ENCODE measurements around the gene HIGD2A. TPM values are rescaled to one million over a fixed set of nuclear protein-coding genes. Genes with fewer than 3 reads are reported as not detected.

Gene HIGD2A
- total RNA-seq, 2 donors from 2014 or later: 173 to 227 TPM

GRCh38 chr5:176427971-176428370, 39.4 kb downstream of the HIGD2A start:
- H3K9me3 ChIP-seq: no peaks in the 10 kb centered on the region
- TF ChIP-seq, protein P1, sequence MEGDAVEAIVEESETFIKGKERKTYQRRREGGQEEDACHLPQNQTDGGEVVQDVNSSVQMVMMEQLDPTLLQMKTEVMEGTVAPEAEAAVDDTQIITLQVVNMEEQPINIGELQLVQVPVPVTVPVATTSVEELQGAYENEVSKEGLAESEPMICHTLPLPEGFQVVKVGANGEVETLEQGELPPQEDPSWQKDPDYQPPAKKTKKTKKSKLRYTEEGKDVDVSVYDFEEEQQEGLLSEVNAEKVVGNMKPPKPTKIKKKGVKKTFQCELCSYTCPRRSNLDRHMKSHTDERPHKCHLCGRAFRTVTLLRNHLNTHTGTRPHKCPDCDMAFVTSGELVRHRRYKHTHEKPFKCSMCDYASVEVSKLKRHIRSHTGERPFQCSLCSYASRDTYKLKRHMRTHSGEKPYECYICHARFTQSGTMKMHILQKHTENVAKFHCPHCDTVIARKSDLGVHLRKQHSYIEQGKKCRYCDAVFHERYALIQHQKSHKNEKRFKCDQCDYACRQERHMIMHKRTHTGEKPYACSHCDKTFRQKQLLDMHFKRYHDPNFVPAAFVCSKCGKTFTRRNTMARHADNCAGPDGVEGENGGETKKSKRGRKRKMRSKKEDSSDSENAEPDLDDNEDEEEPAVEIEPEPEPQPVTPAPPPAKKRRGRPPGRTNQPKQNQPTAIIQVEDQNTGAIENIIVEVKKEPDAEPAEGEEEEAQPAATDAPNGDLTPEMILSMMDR (IDR thresholded peaks at IDR 0.05): no peak
- H3K4me3 ChIP-seq: no peak overlapping the region
- no peak overlapping the region for H3K9ac ChIP-seq (ENCODE audit: low read depth in 2 of 2, low read length in 2 of 2)
- no peak for DNase-seq
- peak overlapping the region; percentile 27 for H3K27ac ChIP-seq
- no peaks in the 10 kb centered on the region for H3K27me3 ChIP-seq
- no peaks in the 10 kb centered on the region for H3K4me1 ChIP-seq
- H3K36me3 ChIP-seq: no peaks in the 10 kb centered on the region
- intact Hi-C loops (cut with DNase I): no loop called here

DNA sequence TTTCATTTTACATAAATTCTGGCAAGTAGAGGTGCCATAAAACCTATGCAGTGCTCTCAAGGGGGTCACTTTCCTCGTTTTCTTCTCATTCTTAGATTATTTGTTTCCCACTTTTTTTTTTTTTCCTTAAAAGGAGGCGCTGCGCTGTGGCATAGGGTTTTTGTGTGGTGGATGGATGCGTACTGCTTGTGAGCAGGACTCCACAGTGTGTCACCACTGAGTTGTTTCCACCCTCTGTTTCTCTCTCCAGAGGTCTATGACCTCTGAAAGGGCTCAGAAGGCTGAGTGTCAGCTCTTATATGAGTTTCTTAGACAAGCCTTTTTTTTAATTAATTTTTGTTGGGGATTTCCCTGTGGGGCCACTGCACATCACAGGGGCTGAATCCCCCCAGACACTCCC, 41.4 kb downstream of the HIGD2A start:
- H3K9me3 ChIP-seq: no peaks in the 10 kb centered on the region
- TF ChIP-seq, protein P1 (IDR thresholded peaks at IDR 0.05): no peak
- H3K36me3 ChIP-seq: no peaks in the 10 kb centered on the region
- no peak overlapping the region for H3K4me3 ChIP-seq
- H3K9ac ChIP-seq (ENCODE audit: low read depth in 2 of 2, low read length in 2 of 2): no peak overlapping the region
- intact Hi-C loops (cut with DNase I): no loop called here
- no peaks in the 10 kb centered on the region for H3K27me3 ChIP-seq
- no peak for DNase-seq
- H3K27ac ChIP-seq: no peak overlapping the region
- no peaks in the 10 kb centered on the region for H3K4me1 ChIP-seq

DNA sequence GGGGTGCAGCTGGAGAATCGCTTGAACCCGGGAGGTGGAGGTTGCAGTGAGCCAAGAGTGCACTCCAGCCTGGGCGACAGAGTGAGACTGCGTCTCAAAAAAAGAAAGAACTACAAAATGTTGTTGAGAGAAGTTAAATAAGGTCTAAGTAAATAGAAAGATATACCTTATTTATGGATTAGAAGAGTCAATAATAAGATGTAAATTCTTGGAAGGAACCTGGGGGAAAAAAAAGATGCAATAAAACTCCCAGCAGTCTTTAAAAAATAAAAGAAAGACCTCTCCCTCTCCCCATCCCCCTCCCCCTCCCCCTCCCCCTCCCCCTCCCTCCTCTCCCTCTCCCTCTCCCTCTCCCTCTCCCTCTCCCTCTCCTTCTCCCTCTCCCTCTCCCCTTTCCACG, 44.2 kb downstream of the HIGD2A start:
- no peak for DNase-seq
- Histone ChIP-seq H3K27ac (no peak overlapping the region), H3K36me3 (no peaks in the 10 kb centered on the region), H3K4me1 (no peaks in the 10 kb centered on the region), H3K4me3 (no peak overlapping the region), H3K9ac (ENCODE audit: low read depth in 2 of 2, low read length in 2 of 2) (no peak overlapping the region), H3K27me3 (no peaks in the 10 kb centered on the region), H3K9me3 (no peaks in the 10 kb centered on the region)
- intact Hi-C loops (cut with DNase I): no loop called here
- TF ChIP-seq, protein P1 (IDR thresholded peaks at IDR 0.05): no peak

- H3K27ac ChIP-seq: no peak overlapping the region
- no peak for DNase-seq
- no peak overlapping the region for H3K9ac ChIP-seq (ENCODE audit: low read depth in 2 of 2, low read length in 2 of 2)
- TF ChIP-seq, protein P1 (IDR thresholded peaks at IDR 0.05): no peak
- intact Hi-C loops (cut with DNase I): no loop called here
- H3K27me3 ChIP-seq: no peaks in the 10 kb centered on the region
- H3K4me1 ChIP-seq: no peaks in the 10 kb centered on the region
- H3K9me3 ChIP-seq: no peaks in the 10 kb centered on the region
- no peaks in the 10 kb centered on the region for H3K36me3 ChIP-seq
- H3K4me3 ChIP-seq: no peak overlapping the region
Observed at GRCh38 chr5:176436656-176437055, 48.1 kb downstream of the HIGD2A start.

DNA sequence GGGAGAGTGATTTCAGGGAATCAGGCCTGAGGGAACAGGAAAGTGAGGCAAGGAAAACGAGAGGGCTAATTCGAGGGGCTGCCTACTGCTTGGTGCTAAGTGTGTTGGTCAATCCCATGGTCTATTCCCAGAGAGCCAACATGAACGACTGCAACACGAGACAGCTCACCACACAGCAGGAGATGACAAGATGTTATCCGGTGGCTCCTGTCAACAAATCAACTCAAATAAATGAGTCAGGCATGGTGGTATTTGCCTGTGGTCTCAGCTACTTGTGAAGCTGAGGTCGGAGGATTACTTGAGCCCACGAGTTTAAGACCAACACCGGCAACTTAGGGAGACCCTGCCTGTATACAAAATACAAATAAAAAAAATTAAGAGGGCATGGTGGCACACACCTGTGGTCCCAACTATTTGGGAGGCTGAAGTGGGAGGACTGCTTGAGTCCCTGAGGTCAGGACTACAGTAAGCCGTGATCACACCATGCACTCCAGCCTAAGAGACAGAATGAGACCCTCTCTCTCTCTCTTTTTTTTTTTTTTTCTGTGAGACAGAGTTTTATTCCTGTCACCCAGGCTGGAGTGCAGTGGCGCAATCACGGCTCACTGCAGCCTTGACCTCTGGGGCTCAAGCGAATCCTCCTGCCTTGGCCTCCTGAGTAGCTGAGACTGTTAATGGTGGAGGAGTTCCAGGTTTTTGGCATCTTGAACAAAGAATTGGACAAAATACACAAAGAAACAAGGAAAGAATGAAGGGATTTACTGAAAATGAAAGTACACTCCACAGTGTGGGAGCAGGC, 50.6 kb downstream of the HIGD2A start:
- no peaks in the 10 kb centered on the region for H3K9me3 ChIP-seq

More for the DNA sequence above, 50.6 kb downstream of the HIGD2A start:
- Histone ChIP-seq H3K9ac (ENCODE audit: low read depth in 2 of 2, low read length in 2 of 2) (no peak overlapping the region), H3K4me3 (no peak overlapping the region), H3K36me3 (no peaks in the 10 kb centered on the region), H3K27me3 (no peaks in the 10 kb centered on the region), H3K4me1 (no peaks in the 10 kb centered on the region), H3K27ac (no peak overlapping the region)
- intact Hi-C loops (cut with DNase I): no loop called here
- TF ChIP-seq, protein P1 (IDR thresholded peaks at IDR 0.05): no peak
- DNase-seq: no peak

Small RNA genes lying within 50 kb of the gene (microRNA-seq; reads per million reads assigned to microRNA genes)
- 2.8 reads per million for gene MIR1271

Other genes with a start within 250 kb of the HIGD2A start
- gene SIMC1, start 150.3 kb upstream of the HIGD2A start, total RNA-seq: 10 to 100 TPM; 23.9 to 24.4 TPM
- gene KIAA1191, start 27.0 kb upstream of the HIGD2A start, total RNA-seq: 10 to 100 TPM; 57.4 to 89.1 TPM
- gene ARL10, start 23.3 kb upstream of the HIGD2A start, total RNA-seq: 1 to 10 TPM; 1.3 to 2.8 TPM
- gene NOP16, start 153 bp upstream of the HIGD2A start, total RNA-seq: 10 to 100 TPM; 17.1 to 45.7 TPM
- gene CLTB, start 27.8 kb downstream of the HIGD2A start, total RNA-seq: 100 to 1,000 TPM; 181 to 263 TPM
- gene FAF2, start 59.6 kb downstream of the HIGD2A start, total RNA-seq: 10 to 100 TPM; 36.0 to 37.0 TPM
- gene RNF44, start 148.7 kb downstream of the HIGD2A start, total RNA-seq: 10 to 100 TPM; 58.2 to 67.5 TPM
- 10 to 100 TPM; 42.8 to 60.2 TPM for gene CDHR2, start 160.6 kb downstream of the HIGD2A start, total RNA-seq
- 1 to 10 TPM; 2.1 to 3.1 TPM for gene GPRIN1, start 221.4 kb downstream of the HIGD2A start, total RNA-seq
- not detected for gene SNCB, start 241.8 kb downstream of the HIGD2A start, total RNA-seq
- not detected for gene EIF4E1B, start 241.9 kb downstream of the HIGD2A start, total RNA-seq